AG08395 (cell line): Measurements from ENCODE around the gene MAGI1.
"Not testable (repeated sequence)": the region's sequence is repeated elsewhere in the genome, so short reads cannot be mapped to it uniquely, and the experiment has no call there.

Source experiments
- DNase-seq: peaks from one replicate; pipeline ENCODE4 v3.0.0; 2012; ENCODE audit warnings: mixed read lengths, low spot score

The MAGI1 gene

DNA sequence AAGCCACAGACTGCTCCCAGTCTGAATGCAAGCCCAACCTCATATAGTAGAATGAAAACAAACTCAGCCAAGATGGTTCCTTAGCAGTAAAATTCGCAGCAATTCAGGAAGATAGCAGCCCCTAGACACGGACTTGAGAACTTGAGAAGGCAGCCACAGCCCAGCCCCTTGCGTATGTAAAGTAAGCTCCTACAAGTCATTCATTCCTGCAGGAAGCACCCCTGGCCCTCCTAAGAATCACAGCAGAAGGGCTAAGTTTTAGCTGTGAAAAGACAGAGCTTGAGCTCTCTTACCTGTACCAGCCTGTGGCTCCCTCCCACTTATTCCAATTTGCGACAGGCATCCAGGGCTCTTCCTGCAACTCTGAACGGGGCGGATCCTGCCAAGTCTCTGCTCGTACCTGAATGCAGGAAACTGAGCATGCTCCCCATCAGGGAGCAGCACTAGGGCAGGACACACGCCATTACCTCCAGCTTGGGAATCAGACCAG is 136.4 kb downstream of the MAGI1 start:
- DNase-seq, result no peak

- no peak for DNase-seq
Observed at GRCh38 chr3:65901226-65901625, 137.5 kb downstream of the MAGI1 start.

DNA sequence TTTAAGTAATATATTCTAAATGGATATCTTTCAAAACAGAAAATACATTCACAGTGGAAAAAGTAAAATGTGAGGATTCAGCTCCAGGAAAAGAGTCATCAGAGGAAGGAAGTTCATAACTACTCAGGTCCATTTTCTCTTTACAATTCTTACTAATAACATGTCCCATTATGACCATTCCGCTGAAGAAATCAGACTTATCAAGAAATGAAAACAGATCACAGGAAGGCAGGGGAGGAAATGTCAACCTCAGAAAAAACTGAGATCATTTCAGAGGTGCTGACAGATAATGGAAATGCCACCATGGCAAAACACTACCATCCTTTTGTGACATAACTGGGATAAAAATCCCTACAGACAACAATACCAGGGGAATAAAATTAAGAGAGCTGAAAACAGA is 139.5 kb downstream of the MAGI1 start:
- no peak for DNase-seq

- DNase-seq, result no peak
Observed at GRCh38 chr3:65897766-65898165, 141.0 kb downstream of the MAGI1 start.

DNA sequence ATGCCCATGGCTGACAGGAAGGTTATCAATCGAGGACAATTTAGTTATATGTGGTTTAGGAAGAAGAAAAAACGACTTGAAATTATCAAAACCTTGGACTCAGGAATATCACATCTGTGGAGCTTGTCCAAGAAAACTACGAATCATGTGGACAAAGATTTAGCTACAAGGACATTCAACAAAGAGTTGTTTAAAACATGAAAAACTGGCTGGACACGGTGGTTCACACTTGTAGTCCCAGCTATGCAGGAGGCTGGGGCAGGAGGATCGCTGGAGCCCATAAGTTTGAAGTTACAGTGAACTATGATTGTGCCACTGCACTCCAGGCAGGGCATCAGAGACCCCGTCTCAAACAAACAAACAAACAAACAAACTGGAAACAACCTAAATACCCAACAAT is 142.4 kb downstream of the MAGI1 start:
- DNase-seq, result no peak

GRCh38 chr3:65894679-65895453 is 143.9 kb downstream of the MAGI1 start:
- DNase-seq, result peak; percentile 78

DNA sequence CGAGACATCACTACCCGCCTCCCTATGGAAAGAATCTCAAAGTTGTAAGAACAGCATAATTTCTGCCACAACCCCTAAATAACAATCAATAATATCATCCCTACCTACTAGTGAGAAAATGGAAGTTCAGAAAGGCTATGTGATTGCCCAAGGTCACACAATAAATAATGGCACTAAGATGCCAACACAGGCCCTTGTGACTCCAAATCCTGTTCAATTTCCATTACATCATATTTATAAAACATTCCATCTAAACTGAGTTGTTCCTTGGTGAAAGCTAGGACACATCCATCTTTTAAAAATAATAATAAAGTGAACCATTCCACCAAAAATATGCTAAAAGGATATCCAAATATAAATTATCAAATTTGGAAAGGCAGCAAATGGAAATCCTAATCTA is 144.6 kb downstream of the MAGI1 start:
- DNase-seq, result no peak

- DNase-seq, result no peak
Observed at GRCh38 chr3:65893631-65894030, 145.1 kb downstream of the MAGI1 start.

GRCh38 chr3:65891477-65891876 is 147.2 kb downstream of the MAGI1 start:
- not testable (repeated sequence) for DNase-seq

DNA sequence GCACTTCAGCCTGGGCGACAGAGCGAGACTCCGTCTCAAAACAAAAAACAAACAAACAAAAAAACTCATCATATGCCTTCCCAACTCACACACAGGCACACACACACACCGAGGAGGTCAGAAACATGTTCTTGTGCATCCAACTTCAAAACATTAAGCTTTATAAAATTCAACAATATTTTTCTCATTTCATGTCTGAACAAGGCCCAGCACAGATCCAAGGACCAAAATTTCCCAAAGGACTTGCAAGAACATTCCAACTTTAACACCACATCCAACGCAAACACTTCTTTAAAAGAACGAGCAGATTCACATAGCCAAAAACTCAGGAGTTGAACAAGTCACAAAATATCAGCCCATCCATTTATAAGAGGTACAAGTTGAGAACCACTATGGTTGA is 148.4 kb downstream of the MAGI1 start:
- DNase-seq, result no peak

- no peak for DNase-seq
Observed at GRCh38 chr3:65889707-65890099, 149.0 kb downstream of the MAGI1 start.

DNA sequence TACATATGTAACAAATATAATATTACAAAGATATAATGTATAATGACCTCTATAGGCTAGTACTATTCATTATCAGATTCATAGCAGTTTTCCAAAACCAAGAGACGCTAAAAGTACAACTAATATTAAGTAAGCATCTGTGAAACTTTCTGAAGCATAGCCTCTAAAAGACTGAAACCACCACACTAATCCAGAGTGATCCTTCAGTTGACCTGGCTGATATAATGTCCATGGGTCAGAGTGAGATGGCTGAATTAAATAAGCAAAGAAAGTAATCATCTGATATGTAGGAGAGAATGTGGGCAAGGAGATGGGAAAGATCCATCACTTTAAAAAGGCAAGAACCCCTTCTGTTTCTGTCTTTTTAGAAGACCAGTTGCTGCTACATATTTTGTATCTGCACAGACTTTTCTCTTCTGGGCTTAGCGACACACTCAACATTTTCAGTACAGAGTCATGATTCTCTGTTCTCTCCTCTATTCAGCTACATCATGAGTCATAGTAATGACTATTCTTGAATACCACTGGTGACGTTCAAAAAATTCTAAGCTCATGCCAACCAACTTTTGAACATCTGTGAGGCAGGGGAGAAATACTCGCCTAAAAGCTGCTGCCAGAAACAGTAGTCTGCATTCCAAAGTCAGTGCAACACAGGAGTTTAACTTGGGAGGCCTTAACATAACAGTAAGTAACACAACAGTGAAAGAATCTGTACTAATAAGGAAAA is 149.6 kb downstream of the MAGI1 start:
- peak; percentile 95 for DNase-seq

GRCh38 chr3:65888196-65888595 is 150.5 kb downstream of the MAGI1 start:
- no peak for DNase-seq

GRCh38 chr3:65886391-65886790 is 152.3 kb downstream of the MAGI1 start:
- no peak for DNase-seq

- no peak for DNase-seq
Observed at GRCh38 chr3:65884071-65884470, 154.6 kb downstream of the MAGI1 start.

DNA sequence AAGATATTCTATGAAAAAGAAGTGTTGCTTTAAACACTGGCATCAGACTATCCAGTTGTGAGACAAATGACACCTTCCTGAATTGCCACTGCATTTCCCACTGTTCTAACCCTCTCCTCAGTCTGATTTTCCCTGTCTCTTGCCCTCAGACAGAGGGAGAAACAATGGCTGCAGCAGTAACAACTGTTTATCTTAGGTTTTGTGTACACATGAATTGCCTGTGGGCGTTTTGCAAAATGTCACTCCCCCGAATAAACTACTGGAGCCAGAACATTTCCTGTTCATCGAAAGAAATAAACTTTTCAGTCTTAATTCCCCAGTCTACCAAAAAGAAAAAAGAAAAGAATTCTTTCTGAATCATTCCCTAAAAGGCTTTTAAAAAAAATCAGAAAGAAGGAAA is 155.1 kb downstream of the MAGI1 start:
- DNase-seq, result no peak

DNA sequence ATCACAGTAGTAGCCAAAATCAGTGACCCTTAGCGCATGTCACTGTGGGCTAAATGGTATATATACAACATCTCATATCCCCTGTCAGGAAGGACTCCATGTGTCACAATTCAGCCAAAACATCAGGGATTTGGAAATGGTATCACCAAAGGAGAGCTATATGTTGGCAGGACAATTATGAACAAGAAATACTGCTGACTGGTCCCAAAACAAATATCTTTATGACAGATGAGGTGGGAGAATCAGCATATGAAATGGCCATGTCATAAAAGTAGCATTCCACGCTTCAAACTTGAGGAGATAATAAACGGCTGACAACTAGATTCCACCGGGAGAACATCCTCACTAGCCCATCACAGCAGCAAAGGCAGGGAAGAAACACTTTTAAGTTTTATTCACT is 158.4 kb downstream of the MAGI1 start:
- DNase-seq, result no peak

- no peak for DNase-seq
Observed at GRCh38 chr3:65879372-65879771, 159.3 kb downstream of the MAGI1 start.

- DNase-seq, result no peak
Observed at GRCh38 chr3:65878831-65879230, 159.9 kb downstream of the MAGI1 start.

GRCh38 chr3:65877160-65877559 is 161.6 kb downstream of the MAGI1 start:
- no peak for DNase-seq

GRCh38 chr3:65876028-65876420 is 162.7 kb downstream of the MAGI1 start:
- DNase-seq, result no peak

DNA sequence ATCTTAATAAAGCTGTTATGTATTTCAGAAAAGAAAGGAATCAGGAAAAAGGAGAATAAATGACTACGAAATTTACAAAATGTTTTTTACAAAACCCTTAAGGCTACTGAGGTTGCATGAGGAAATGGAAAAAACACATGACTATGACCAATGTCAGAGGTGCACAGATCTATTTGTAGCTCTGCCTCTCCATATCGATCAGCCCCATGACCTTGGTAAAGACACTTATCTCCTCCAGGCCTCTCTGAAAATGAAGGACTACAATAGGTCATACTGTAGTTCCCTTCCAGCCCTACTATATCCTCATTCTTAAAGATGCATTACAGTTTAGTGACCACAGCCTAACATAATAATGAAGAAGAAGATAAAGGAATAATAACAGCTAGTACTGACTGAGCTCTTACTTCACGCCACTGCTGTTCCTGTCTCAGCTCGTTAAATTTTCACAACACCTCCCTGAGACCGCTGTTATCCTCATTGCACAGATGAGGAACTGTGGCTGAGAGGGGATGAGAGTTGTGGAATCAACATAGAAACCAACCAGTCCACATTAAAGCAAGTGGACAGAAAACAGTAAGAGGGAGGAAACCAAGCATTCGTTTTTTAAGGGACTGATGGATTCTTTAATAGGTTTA is 163.2 kb downstream of the MAGI1 start:
- no peak for DNase-seq

- DNase-seq, result no peak
Observed at GRCh38 chr3:65873869-65874268, 164.8 kb downstream of the MAGI1 start.
